Measurements from ENCODE around the gene TPP1.

The TPP1 gene

GRCh38 chr11:6654281-6655019, 35.2 kb upstream of the TPP1 start:
- no peak for TF ChIP-seq CTCF (IDR thresholded peaks at IDR 0.05; ENCODE audit: low read length, missing control alignments)
- no peak for DNase-seq (ENCODE audit: low read depth)
- no peak overlapping the region for H3K4me3 ChIP-seq (replicated peaks; ENCODE audit: low read depth, low read length)

DNA sequence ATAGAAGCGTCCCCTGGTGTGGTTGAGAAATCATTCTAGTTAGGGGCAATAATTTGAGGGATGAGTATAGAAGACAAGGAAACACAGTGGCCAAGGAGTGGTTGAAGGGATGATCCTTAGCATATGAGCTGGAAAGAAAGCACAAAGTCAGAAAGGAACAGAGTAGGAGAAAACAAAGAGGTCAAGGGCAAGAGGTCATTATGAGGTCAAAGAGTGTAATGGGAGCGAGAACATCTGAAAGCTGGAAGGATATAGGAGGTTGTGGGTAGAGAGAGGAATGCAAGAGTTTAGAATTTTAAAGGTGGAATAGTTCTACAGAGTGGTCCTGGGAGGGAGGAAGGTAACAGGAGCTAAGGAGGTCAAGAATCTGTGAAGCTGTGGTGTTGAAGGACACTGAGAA, 34.4 kb upstream of the TPP1 start:
- TF ChIP-seq CTCF (IDR thresholded peaks at IDR 0.05; ENCODE audit: low read length, missing control alignments), result no peak
- DNase-seq (ENCODE audit: low read depth), result no peak
- no peak overlapping the region for H3K4me3 ChIP-seq (replicated peaks; ENCODE audit: low read depth, low read length)

GRCh38 chr11:6653097-6653496, 33.9 kb upstream of the TPP1 start:
- TF ChIP-seq CTCF (IDR thresholded peaks at IDR 0.05; ENCODE audit: low read length, missing control alignments), result no peak
- no peak overlapping the region for H3K4me3 ChIP-seq (replicated peaks; ENCODE audit: low read depth, low read length)
- DNase-seq (ENCODE audit: low read depth), result no peak

GRCh38 chr11:6652182-6652581, 33.0 kb upstream of the TPP1 start:
- DNase-seq (ENCODE audit: low read depth), result no peak
- TF ChIP-seq CTCF (IDR thresholded peaks at IDR 0.05; ENCODE audit: low read length, missing control alignments), result no peak
- no peak overlapping the region for H3K4me3 ChIP-seq (replicated peaks; ENCODE audit: low read depth, low read length)

DNA sequence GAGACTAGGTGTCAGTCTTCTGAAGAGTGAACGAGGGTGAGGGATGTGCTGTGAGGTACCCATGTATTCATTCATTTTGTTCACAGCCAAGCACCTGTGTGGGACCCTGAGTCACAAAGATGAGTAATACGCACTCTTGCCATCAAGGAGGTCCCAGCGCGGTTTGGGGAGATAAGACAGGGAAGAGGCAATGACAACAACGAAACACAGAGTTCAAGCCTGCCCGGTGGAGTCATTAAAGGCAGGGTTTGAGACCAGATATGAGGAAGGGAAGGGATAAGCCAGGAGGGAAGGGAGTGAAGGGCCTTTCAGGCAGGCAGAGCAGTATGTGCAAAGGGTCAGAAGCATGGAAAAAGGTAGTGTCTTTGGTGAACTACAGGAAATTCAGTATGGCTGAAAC, 31.8 kb upstream of the TPP1 start:
- DNase-seq (ENCODE audit: low read depth), result no peak
- no peak overlapping the region for H3K4me3 ChIP-seq (replicated peaks; ENCODE audit: low read depth, low read length)
- TF ChIP-seq CTCF (IDR thresholded peaks at IDR 0.05; ENCODE audit: low read length, missing control alignments), result no peak

GRCh38 chr11:6650104-6650503, 30.9 kb upstream of the TPP1 start:
- TF ChIP-seq CTCF (IDR thresholded peaks at IDR 0.05; ENCODE audit: low read length, missing control alignments), result no peak
- no peak overlapping the region for H3K4me3 ChIP-seq (replicated peaks; ENCODE audit: low read depth, low read length)
- DNase-seq (ENCODE audit: low read depth), result no peak

DNA sequence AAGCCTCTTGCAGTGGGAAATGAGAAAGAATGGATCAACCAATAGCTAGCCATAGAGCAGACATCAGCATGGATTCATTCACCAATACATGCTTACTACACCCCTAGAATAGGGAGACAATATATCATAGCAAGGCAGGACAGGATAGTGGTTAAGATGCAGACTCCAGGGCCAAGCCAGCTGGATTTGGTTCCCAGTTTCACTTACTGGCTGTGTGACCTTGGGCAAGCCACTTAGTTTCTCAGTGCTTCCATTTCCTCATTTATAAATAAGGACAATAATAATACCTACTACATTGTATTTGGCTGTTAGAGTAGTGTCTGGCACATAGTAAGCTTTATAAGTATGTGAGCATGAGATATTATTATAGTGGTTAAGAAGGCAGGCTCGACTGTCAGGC, 29.3 kb upstream of the TPP1 start:
- no peak for TF ChIP-seq CTCF (IDR thresholded peaks at IDR 0.05; ENCODE audit: low read length, missing control alignments)
- no peak overlapping the region for H3K4me3 ChIP-seq (replicated peaks; ENCODE audit: low read depth, low read length)
- DNase-seq (ENCODE audit: low read depth), result no peak

All from fibroblast of pulmonary artery (primary cell).